ENCODE results near the gene VIT.

GRCh38 chr2:36664696-36665076 lies 31.8 kb upstream of the VIT start:
- TF ChIP-seq POLR2A (IDR thresholded peaks at IDR 0.05; ENCODE audit: low read depth, low read length), result no peak
- TF ChIP-seq TAF1 (IDR thresholded peaks at IDR 0.05; ENCODE audit: low read depth, low read length), result no peak
- no peak for TF ChIP-seq POLR2AphosphoS5 (IDR thresholded peaks at IDR 0.05; ENCODE audit: low read depth, low read length)
- no peak for TF ChIP-seq PAX5 (IDR thresholded peaks at IDR 0.05; ENCODE audit: insufficient read depth, low read length, severe bottlenecking)
- TF ChIP-seq POU2F2 (IDR thresholded peaks at IDR 0.05; ENCODE audit: low read depth, low read length), result no peak
- no peak for TF ChIP-seq SPI1 (IDR thresholded peaks at IDR 0.05; ENCODE audit: low read depth, low read length)

Data from GM12891 (cell line).